H1 (cell line): ENCODE measurements around the gene PPIL6. TPM values are rescaled to one million over a fixed set of nuclear protein-coding genes. Genes with fewer than 3 reads are reported as not detected.
A peak's percentile ranks its signal among the peaks of the same experiment; 100 is the strongest.

Experiments used
- ATF2 ChIP-seq: IDR thresholded peaks from 2 replicates; pipeline ENCODE4 v1.6.1; 2012; ENCODE audit warnings: low read length, inconsistent platforms
- BACH1 ChIP-seq: IDR thresholded peaks from 2 replicates; pipeline ENCODE4 v1.6.1; 2012; ENCODE audit warnings: low read length, improper control_type of control experiment
- BRCA1 ChIP-seq: IDR thresholded peaks from 2 replicates; pipeline ENCODE4 v1.6.1; 2012; ENCODE audit warnings: low read depth, low read length, improper control_type of control experiment
- CBX5 ChIP-seq: fragments of 300-800, 300-1000 bp; sonication (generic); IDR thresholded peaks from 2 replicates; pipeline ENCODE4 v1.7.1; 2016; ENCODE audit warnings: antibody characterized with exemption, low read length, low read depth
- CHD1 ChIP-seq: IDR thresholded peaks from 2 replicates; pipeline ENCODE4 v1.6.1; 2012; ENCODE audit warnings: low read depth, low read length, improper control_type of control experiment
- CHD2 ChIP-seq: IDR thresholded peaks from 2 replicates; pipeline ENCODE4 v1.6.1; 2012; ENCODE audit warnings: low read length, improper control_type of control experiment
- EZH2 ChIP-seq: fragments of 200-600 bp; sonication (generic); IDR thresholded peaks from 2 replicates; pipeline ENCODE4 v1.7.1; 2012; ENCODE audit warnings: low read depth, mild to moderate bottlenecking, moderate library complexity, low read length, inconsistent platforms; ENCODE audit not compliant: severe bottlenecking
- GTF2F1 ChIP-seq: IDR thresholded peaks from 2 replicates; pipeline ENCODE4 v1.6.1; 2012; ENCODE audit warnings: low read depth, low read length, improper control_type of control experiment, borderline replicate concordance
- HDAC6 ChIP-seq: IDR thresholded peaks from one replicate; pipeline ENCODE4 v1.7.1; 2012; ENCODE audit warnings: low read depth, mild to moderate bottlenecking, inconsistent platforms, low read length, moderate library complexity
- NRF1 ChIP-seq: IDR thresholded peaks from 2 replicates; pipeline ENCODE4 v1.6.1; 2011; ENCODE audit warnings: mild to moderate bottlenecking, low read depth, low read length, improper control_type of control experiment
- PHF8 ChIP-seq: fragments of 200-600 bp; sonication (generic); conservative IDR thresholded peaks from 2 replicates; pipeline ENCODE4 v1.7.1; 2012; ENCODE audit warnings: low read depth, mild to moderate bottlenecking, inconsistent platforms, low read length, moderate library complexity
- POLR2A ChIP-seq, 2 experiments: IDR thresholded peaks; 1 replicate in 1 of 2; 2 replicates in 1 of 2; pipeline ENCODE4 v1.6.1; 2011; ENCODE audit warnings: low read depth in 2 of 2, low read length in 2 of 2, mild to moderate bottlenecking in 2 of 2; ENCODE audit errors: control extremely low read depth in 1 of 2
- RBBP5 ChIP-seq: IDR thresholded peaks from 2 replicates; pipeline ENCODE4 v1.7.1; 2012; ENCODE audit warnings: low read depth, mild to moderate bottlenecking, inconsistent platforms, low read length, moderate library complexity, borderline replicate concordance
- RFX5 ChIP-seq: IDR thresholded peaks from 2 replicates; pipeline ENCODE4 v1.6.1; 2011; ENCODE audit warnings: low read depth, low read length, improper control_type of control experiment, borderline replicate concordance
- RNF2 ChIP-seq: fragments of 200-900, 300-1000 bp; sonication (generic); IDR thresholded peaks from 2 replicates; pipeline ENCODE4 v1.7.1; 2016; ENCODE audit warnings: borderline replicate concordance, low read depth, mild to moderate bottlenecking, antibody characterized with exemption, low read length; ENCODE audit not compliant: poor library complexity, severe bottlenecking; ENCODE audit errors: missing control alignments
- RXRA ChIP-seq: IDR thresholded peaks from 2 replicates; pipeline ENCODE4 v1.6.1; 2011; ENCODE audit warnings: low read depth, mild to moderate bottlenecking, low read length, moderate library complexity; ENCODE audit not compliant: insufficient read depth
- SIN3A ChIP-seq, 2 experiments: IDR thresholded peaks in 1 of 2; conservative IDR thresholded peaks in 1 of 2; 2 replicates each; pipeline ENCODE4 v1.6.1; 2011 to 2012; ENCODE audit warnings: low read length in 2 of 2, improper control_type of control experiment in 1 of 2, low read depth in 1 of 2, mild to moderate bottlenecking in 1 of 2
- SIX5 ChIP-seq: IDR thresholded peaks from 2 replicates; pipeline ENCODE4 v1.6.1; 2011; ENCODE audit warnings: mild to moderate bottlenecking, low read depth, low read length
- SP4 ChIP-seq: IDR thresholded peaks from 2 replicates; pipeline ENCODE4 v1.6.1; 2012; ENCODE audit warnings: low read length, inconsistent platforms
- SUZ12 ChIP-seq: fragments of 200-600 bp; sonication (generic); IDR thresholded peaks from 2 replicates; pipeline ENCODE4 v1.6.1; 2012; ENCODE audit warnings: mild to moderate bottlenecking, inconsistent platforms, low read length, moderate library complexity, mixed read lengths
- TAF1 ChIP-seq: IDR thresholded peaks from 2 replicates; pipeline ENCODE4 v1.6.1; 2011; ENCODE audit warnings: mild to moderate bottlenecking, low read depth, low read length
- TEAD4 ChIP-seq: IDR thresholded peaks from 2 replicates; pipeline ENCODE4 v1.6.1; 2012; ENCODE audit warnings: low read depth, low read length, inconsistent platforms, mixed read lengths
- YY1 ChIP-seq: IDR thresholded peaks from 2 replicates; pipeline ENCODE4 v1.6.1; 2011; ENCODE audit warnings: low read depth, mild to moderate bottlenecking, low read length
- polyA plus RNA-seq, 7 experiments: library from polyadenylated mRNA; depleted of rRNA in 3 of 7; stranded (reverse) in 5 of 7; unstranded in 2 of 7; fragments of >200 nt in 5 of 7; fragments of 200-250 nt in 2 of 7; gene quantifications; 1 replicate in 5 of 7; 2 replicates in 1 of 7; 4 replicates in 1 of 7; pipeline versions ENCODE4 v1.2.1 to v1.2.3, GENCODE V29; 2011 to 2013; ENCODE audit warnings: missing spikeins in 2 of 7, mixed read lengths in 2 of 7
- total RNA-seq: library from RNA; stranded (reverse); fragmentation: NEBNext Ultra II Directional; extraction: Animal tissue kit (Norgen Biotek cat#: 25700); gene quantifications from 2 replicates; pipeline ENCODE4 v1.2.1, GENCODE V29; 2021

The PPIL6 gene
- total and polyA plus RNA-seq, 2 of the 8 experiments (the other 6 are each of a cell fraction or from before 2014, with no cell fraction given), result 0.42 to 1.3 TPM

- TF ChIP-seq RXRA (no peak), YY1 (no peak), BRCA1 (no peak), RBBP5 (peak; percentile 30; the same call in 1 of the 2 replicates), SIX5 (peak; percentile 37), GTF2F1 (no peak), ATF2 (no peak), BACH1 (no peak), NRF1 (no peak), POLR2A (IDR thresholded peaks at IDR 0.05; ENCODE audit: control extremely low read depth in 1 of 2, low read depth in 2 of 2, low read length in 2 of 2) (peak; percentile 74 to 79; a peak in 2 of 3 replicates), CHD2 (no peak), RNF2 (no peak), SUZ12 (no peak), EZH2 (no peak), HDAC6 (no peak), RFX5 (no peak), CBX5 (no peak), PHF8 (peak; percentile 45), TEAD4 (no peak), SP4 (peak; percentile 67; the same call in 1 of the 2 replicates), CHD1 (peak; percentile 95), TAF1 (peak; percentile 61), SIN3A (conservative IDR thresholded peaks at IDR 0.05 in 1 of 2, IDR thresholded peaks at IDR 0.05 in 1 of 2; ENCODE audit: low read depth in 1 of 2, low read length in 2 of 2) (peak; percentile 91; a peak in 3 of 4 replicates)
These were observed 57.6 kb downstream of the PPIL6 start (continued) for GRCh38 chr6:109382576-109383437.
